Fibroblast of villous mesenchyme (primary cell): ENCODE results near the gene ENTR1. TPM values are rescaled to one million over a fixed set of nuclear protein-coding genes. Genes with fewer than 3 reads are reported as not detected.

Experiments used
- DNase-seq: peaks from one replicate; pipeline ENCODE4 v3.0.0-alpha.2; 2010; ENCODE audit warnings: low read depth
- H3K4me3 ChIP-seq: 2 replicates; pipeline ENCODE4 v1.5.1; 2011; ENCODE audit warnings: low read depth, mild to moderate bottlenecking, low read length
- total RNA-seq: library from RNA; depleted of rRNA; stranded (reverse); fragments of >200 nt; gene quantifications from 2 replicates; pipeline ENCODE4 v1.2.3, GENCODE V29; 2012
- TF ChIP-seq, protein P1 (sequence below): IDR thresholded peaks from 2 replicates; pipeline ENCODE4 v1.5.1; 2012; ENCODE audit warnings: low read depth, mild to moderate bottlenecking, low read length; ENCODE audit not compliant: insufficient read depth

ENTR1 gene
- total RNA-seq, 1 donor, result 34.5 TPM

GRCh38 chr9:136454026-136454796, 43.8 kb upstream of the ENTR1 start:
- H3K4me3 ChIP-seq, result no peak overlapping the region
- no peak for DNase-seq
- TF ChIP-seq, protein P1, sequence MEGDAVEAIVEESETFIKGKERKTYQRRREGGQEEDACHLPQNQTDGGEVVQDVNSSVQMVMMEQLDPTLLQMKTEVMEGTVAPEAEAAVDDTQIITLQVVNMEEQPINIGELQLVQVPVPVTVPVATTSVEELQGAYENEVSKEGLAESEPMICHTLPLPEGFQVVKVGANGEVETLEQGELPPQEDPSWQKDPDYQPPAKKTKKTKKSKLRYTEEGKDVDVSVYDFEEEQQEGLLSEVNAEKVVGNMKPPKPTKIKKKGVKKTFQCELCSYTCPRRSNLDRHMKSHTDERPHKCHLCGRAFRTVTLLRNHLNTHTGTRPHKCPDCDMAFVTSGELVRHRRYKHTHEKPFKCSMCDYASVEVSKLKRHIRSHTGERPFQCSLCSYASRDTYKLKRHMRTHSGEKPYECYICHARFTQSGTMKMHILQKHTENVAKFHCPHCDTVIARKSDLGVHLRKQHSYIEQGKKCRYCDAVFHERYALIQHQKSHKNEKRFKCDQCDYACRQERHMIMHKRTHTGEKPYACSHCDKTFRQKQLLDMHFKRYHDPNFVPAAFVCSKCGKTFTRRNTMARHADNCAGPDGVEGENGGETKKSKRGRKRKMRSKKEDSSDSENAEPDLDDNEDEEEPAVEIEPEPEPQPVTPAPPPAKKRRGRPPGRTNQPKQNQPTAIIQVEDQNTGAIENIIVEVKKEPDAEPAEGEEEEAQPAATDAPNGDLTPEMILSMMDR, result no peak

GRCh38 chr9:136453326-136453725, 42.9 kb upstream of the ENTR1 start:
- TF ChIP-seq, protein P1, result no peak
- no peak overlapping the region for H3K4me3 ChIP-seq
- no peak for DNase-seq

DNA sequence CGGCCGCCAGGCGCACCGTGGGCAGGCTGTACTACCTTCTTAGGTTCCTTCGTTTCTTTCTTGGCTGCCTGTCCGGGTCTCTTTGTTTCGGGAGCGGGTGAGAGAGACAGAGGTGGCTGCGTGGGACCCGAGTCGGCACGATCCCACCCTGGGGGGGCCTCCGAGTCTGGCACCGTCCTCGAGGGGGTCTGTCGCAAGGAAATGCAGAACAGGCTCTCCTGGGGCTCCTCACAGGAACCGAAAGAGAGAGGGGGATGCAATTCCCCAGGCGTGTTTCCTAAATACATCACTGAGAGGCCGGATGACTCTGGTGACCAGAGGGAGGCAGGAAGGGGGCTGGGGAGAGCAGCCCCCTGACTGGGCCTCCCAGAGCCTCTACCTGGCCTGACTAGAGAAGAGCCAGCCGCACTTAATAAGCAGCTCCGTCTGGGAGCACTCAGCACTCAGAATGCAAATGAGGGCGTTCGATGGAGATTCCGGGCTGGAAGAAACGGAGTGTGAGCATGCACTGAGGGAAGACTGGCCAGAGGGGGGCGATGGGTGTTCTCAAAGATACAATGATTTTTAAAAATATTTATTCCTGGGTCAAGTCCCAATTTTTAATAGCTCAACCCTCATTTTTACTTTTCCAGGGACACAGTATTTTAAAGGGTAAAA, 40.9 kb upstream of the ENTR1 start:
- TF ChIP-seq, protein P1, result no peak
- H3K4me3 ChIP-seq, result no peak overlapping the region
- no peak for DNase-seq

DNA sequence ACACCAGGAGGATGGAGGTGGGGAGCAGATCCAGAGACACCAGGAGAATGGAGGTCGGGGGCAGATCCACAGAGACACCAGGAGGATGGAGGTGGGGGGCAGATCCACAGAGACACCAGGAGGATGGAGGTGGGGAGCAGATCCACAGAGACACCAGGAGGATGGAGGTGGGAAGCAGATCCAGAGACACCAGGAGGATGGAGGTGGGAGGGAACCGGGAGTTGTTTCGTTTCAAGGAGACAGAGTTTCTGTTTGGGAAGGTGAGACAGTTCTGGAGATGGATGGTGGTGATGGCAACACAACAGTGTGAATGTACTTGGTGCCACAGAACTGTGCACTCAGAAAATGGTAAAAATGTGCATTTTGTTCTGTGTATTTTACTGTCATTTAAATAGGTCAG, 38.2 kb upstream of the ENTR1 start:
- no peak overlapping the region for H3K4me3 ChIP-seq
- no peak for DNase-seq
- TF ChIP-seq, protein P1, result no peak

GRCh38 chr9:136447173-136447778, 36.9 kb upstream of the ENTR1 start:
- no peak for DNase-seq
- TF ChIP-seq, protein P1, result no peak
- no peak overlapping the region for H3K4me3 ChIP-seq

DNA sequence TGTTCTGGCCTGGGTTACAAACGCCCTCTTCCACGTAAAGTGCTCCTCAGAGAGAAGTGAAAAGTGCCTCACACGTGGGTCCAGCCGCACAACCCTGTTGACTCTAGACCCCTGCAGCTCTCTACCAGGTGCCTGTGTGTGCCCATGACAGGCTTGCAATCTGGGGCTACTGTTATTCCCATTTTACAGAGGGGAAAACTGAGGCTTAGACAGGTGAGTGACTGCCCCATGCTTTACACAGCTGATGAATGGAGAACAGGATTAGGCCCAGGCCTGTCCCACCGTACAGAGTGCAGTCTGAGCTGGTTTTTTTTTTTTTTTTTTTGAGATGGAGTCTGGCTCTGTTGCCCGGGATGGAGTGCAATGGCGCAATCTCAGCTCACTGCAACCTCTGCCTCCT, 35.4 kb upstream of the ENTR1 start:
- TF ChIP-seq, protein P1, result no peak
- no peak for DNase-seq
- no peak overlapping the region for H3K4me3 ChIP-seq
